ENCODE measurements around the gene LRRC59. TPM values are rescaled to one million over a fixed set of nuclear protein-coding genes. Genes with fewer than 3 reads are reported as not detected.
"Not testable (repeated sequence)": the region's sequence is repeated elsewhere in the genome, so short reads cannot be mapped to it uniquely, and the experiment has no call there.

LRRC59 gene
- total and polyA plus RNA-seq, 3 donors from 2014 or later, result 56.0 to 74.4 (median 62.2) TPM

DNA sequence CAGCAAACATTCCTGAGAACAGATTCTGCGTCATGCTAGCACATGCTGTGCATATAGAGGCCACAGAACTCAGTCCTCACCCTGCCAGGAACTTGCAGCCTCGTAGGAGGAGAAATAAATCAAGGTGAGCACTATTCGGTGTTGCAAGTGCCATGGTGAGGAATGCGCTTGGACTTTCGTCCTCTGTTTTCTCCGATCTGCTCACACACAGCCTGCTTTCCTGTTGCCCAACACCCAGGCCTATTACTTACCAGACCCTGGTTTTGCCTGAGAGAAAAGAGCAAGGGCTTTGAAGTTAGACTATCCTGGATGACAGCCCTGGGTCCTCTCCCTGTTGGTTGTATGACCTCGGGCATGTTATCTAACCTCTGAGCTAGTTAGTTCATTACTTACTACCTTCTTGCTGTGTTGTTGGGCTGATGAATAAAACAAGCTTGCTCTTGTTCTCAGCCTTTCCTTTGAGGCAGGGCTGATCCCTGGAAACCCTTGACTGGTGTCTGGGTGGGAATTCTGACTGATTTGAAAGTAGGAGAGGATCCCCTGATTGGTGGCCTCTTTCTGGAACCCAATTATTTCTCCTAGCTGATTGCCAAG, 31.6 kb upstream of the LRRC59 start:
- no peaks in the 10 kb centered on the region for H3K36me3 ChIP-seq (ENCODE audit: low read depth, missing control alignments)
- H3K4me1 ChIP-seq, result peaks cover 25% of the 10 kb centered on the region
- no peaks in the 10 kb centered on the region for H3K9me3 ChIP-seq
- no peak for DNase-seq
- TF ChIP-seq POLR2A (IDR thresholded peaks at IDR 0.05) (no peak), CTCF (IDR thresholded peaks at IDR 0.05) (no peak)
- intact Hi-C loops (cut with DNase I; ENCODE audit: low total_unique reads), result no loop called here
- no peak overlapping the region for H3K4me3 ChIP-seq
- 73 to 79% methylated on average over 7 of the region's 7 CpGs for WGBS, 2 donors
- H3K27ac ChIP-seq, result no peak overlapping the region
- H3K27me3 ChIP-seq, result no peaks in the 10 kb centered on the region

DNA sequence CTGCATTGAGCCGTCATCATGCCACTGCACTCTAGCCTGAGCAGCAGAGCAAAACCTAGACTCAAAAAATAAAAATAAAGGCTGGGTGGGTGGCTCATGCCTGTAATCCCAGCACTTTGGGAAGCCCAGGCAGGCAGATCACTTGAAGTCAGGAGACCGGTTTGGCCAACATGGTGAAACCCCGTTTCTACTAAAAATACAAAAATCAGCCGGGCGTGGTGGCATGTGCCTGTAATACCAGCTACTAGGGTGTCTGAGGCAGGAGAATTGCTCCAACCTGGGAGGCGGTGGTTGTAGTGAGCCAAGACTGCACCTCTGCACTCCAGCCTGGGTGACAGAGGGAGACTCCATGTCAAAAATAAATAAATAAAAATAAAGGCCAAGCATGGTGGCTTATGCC, 30.8 kb upstream of the LRRC59 start:
- intact Hi-C loops (cut with DNase I; ENCODE audit: low total_unique reads); DNase-seq; H3K27me3 ChIP-seq; H3K4me3 ChIP-seq; H3K9me3 ChIP-seq; H3K36me3 ChIP-seq (ENCODE audit: low read depth, missing control alignments): not testable (repeated sequence)
- WGBS, 2 donors, result 72 to 83% methylated on average over 6 of the region's 6 CpGs
- peak overlapping the region in 1 of 2 donors; percentile 73 for H3K27ac ChIP-seq
- H3K4me1 ChIP-seq, result peaks cover 25% of the 10 kb centered on the region

GRCh38 chr17:50426814-50427787, 29.8 kb upstream of the LRRC59 start:
- DNase-seq, result peak; percentile 60
- intact Hi-C loops (cut with DNase I; ENCODE audit: low total_unique reads), result no loop called here
- 6 to 14% methylated on average over 4 of the region's 4 CpGs for WGBS, 2 donors
- peak overlapping the region; percentile 73 to 82 for H3K27ac ChIP-seq
- TF ChIP-seq CTCF (IDR thresholded peaks at IDR 0.05) (no peak), POLR2A (IDR thresholded peaks at IDR 0.05) (no peak)
- peaks cover 25% of the 10 kb centered on the region for H3K4me1 ChIP-seq
- H3K36me3 ChIP-seq (ENCODE audit: low read depth, missing control alignments), result no peaks in the 10 kb centered on the region
- H3K27me3 ChIP-seq, result no peaks in the 10 kb centered on the region
- H3K4me3 ChIP-seq, result peak overlapping the region; percentile 56 to 72
- no peaks in the 10 kb centered on the region for H3K9me3 ChIP-seq

GRCh38 chr17:50426472-50426782, 29.1 kb upstream of the LRRC59 start:
- H3K9me3 ChIP-seq, result no peaks in the 10 kb centered on the region
- H3K4me3 ChIP-seq, result peak overlapping the region; percentile 56 to 72
- H3K36me3 ChIP-seq (ENCODE audit: low read depth, missing control alignments), result no peaks in the 10 kb centered on the region
- H3K27ac ChIP-seq, result peak overlapping the region; percentile 73 to 82
- H3K4me1 ChIP-seq, result peaks cover 25% of the 10 kb centered on the region
- TF ChIP-seq CTCF (IDR thresholded peaks at IDR 0.05) (no peak), POLR2A (IDR thresholded peaks at IDR 0.05) (no peak)
- 0% methylated on average over 2 to 7 of the region's 7 CpGs for WGBS, 2 donors
- intact Hi-C loops (cut with DNase I; ENCODE audit: low total_unique reads), result no loop called here
- no peaks in the 10 kb centered on the region for H3K27me3 ChIP-seq
- DNase-seq, result no peak

- H3K36me3 ChIP-seq (ENCODE audit: low read depth, missing control alignments), result no peaks in the 10 kb centered on the region
- TF ChIP-seq CTCF (IDR thresholded peaks at IDR 0.05) (no peak), POLR2A (IDR thresholded peaks at IDR 0.05) (no peak)
- peak within 1 kb of the TSS; percentile 56 to 72 for H3K4me3 ChIP-seq
- H3K9me3 ChIP-seq, result no peaks in the 10 kb centered on the region
- intact Hi-C loops (cut with DNase I; ENCODE audit: low total_unique reads), result no loop called here
- 0 to 1% methylated on average over 20 to 60 of the region's 70 CpGs for WGBS, 2 donors
- H3K27ac ChIP-seq, result peak within 1 kb of the TSS; percentile 73 to 82
- DNase-seq, result peak; percentile 79
- peaks cover 25% of the 10 kb centered on the region for H3K4me1 ChIP-seq
- no peaks in the 10 kb centered on the region for H3K27me3 ChIP-seq
These were observed 28.6 kb upstream of the LRRC59 start, which contains the start of gene ACSF2 for GRCh38 chr17:50425682-50426471. Gene ACSF2, plus strand, starts transcription at chr17:50426218. Its CDS starts 44 bp downstream, at chr17:50426262.
